ENCODE results near the gene NDC1. TPM values are rescaled to one million over a fixed set of nuclear protein-coding genes. Genes with fewer than 3 reads are reported as not detected.
A peak's percentile ranks its signal among the peaks of the same experiment; 100 is the strongest.
"Not testable (repeated sequence)": the region's sequence is repeated elsewhere in the genome, so short reads cannot be mapped to it uniquely, and the experiment has no call there.

The NDC1 gene
- total and polyA plus RNA-seq, 2 donors (not counting 3 experiments of a cell fraction or from before 2014, with no cell fraction given): 23.2 to 29.2 TPM

- H2AFZ ChIP-seq (ENCODE audit: low read depth, low read length); H3K27ac ChIP-seq (ENCODE audit: insufficient read depth, low read depth, low read length); H3K4me3 ChIP-seq (replicated peaks in 1 of 3; ENCODE audit: insufficient read depth in 1 of 3, low read depth in 1 of 3, low read length in 3 of 3); H4K20me1 ChIP-seq (replicated peaks; ENCODE audit: control insufficient read depth, extremely low read depth, insufficient read depth, low read length); H3K79me2 ChIP-seq (ENCODE audit: control insufficient read depth, insufficient read depth, low read length); H3K9ac ChIP-seq (replicated peaks; ENCODE audit: extremely low read depth, insufficient read depth, low read length); H3K4me2 ChIP-seq (ENCODE audit: insufficient read depth, low read length); POLR2A ChIA-PET; H3K27me3 ChIP-seq (ENCODE audit: control insufficient read depth in 2 of 2, insufficient read depth in 2 of 2, low read length in 2 of 2); H3K4me1 ChIP-seq (ENCODE audit: control insufficient read depth, extremely low read depth, insufficient read depth, low read length); DNase-seq (ENCODE audit: low read depth, low spot score); BruUV-seq (replicated peaks); dilution Hi-C loops (cut with MboI; ENCODE audit: extremely low pct_ligation_motif_present, low sequenced_read_pairs); H3K9me1 ChIP-seq (replicated peaks; ENCODE audit: control insufficient read depth, extremely low read depth, insufficient read depth, low read length); H3K36me3 ChIP-seq (ENCODE audit: control insufficient read depth in 2 of 2, extremely low read depth in 1 of 2, insufficient read depth in 2 of 2, low read length in 2 of 2); FAIRE-seq; H3K9me3 ChIP-seq (replicated peaks; ENCODE audit: control insufficient read depth, insufficient read depth, low read length); intact Hi-C loops (cut with micrococcal nuclease): not testable (repeated sequence)
- CTCF ChIA-PET: interaction anchor here (1.0 kb wide), 1 partner anchor 78 kb away, joined by 3 read pairs; no protein-coding TSS in a partner anchor
Measured at GRCh38 chr1:53881853-53882252, 43.8 kb upstream of the NDC1 start.

- H3K27me3 ChIP-seq (ENCODE audit: control insufficient read depth in 2 of 2, insufficient read depth in 2 of 2, low read length in 2 of 2): no peaks in the 10 kb centered on the region
- no peak overlapping the region for H3K9ac ChIP-seq (replicated peaks; ENCODE audit: extremely low read depth, insufficient read depth, low read length)
- dilution Hi-C loops (cut with MboI; ENCODE audit: extremely low pct_ligation_motif_present, low sequenced_read_pairs): no loop called here
- peak; percentile 44 for FAIRE-seq
- no peaks in the 10 kb centered on the region for H3K79me2 ChIP-seq (ENCODE audit: control insufficient read depth, insufficient read depth, low read length)
- no peak overlapping the region for H3K27ac ChIP-seq (ENCODE audit: insufficient read depth, low read depth, low read length)
- ChIA-PET POLR2A (interaction anchor here (0.6 to 0.7 kb wide), 2 partner anchors 61 to 166 kb away, joined by 3 read pairs; no protein-coding TSS in a partner anchor), CTCF (interaction anchor here (0.6 to 2.7 kb wide), 38 partner anchors 8 to 932 kb away, joined by 3 to 63 read pairs (median 6); partner anchors contain the start of genes IFT25, LRRC42, TMEM59 and YIPF1)
- H4K20me1 ChIP-seq (replicated peaks; ENCODE audit: control insufficient read depth, extremely low read depth, insufficient read depth, low read length): no peaks in the 10 kb centered on the region
- no peaks in the 10 kb centered on the region for H3K9me1 ChIP-seq (replicated peaks; ENCODE audit: control insufficient read depth, extremely low read depth, insufficient read depth, low read length)
- no peaks in the 10 kb centered on the region for H3K9me3 ChIP-seq (replicated peaks; ENCODE audit: control insufficient read depth, insufficient read depth, low read length)
- no peak overlapping the region for H2AFZ ChIP-seq (ENCODE audit: low read depth, low read length)
- TF ChIP-seq CTCF (IDR thresholded peaks at IDR 0.05; ENCODE audit: extremely low read depth in 1 of 2, insufficient read depth in 1 of 2, low read depth in 1 of 2, low read length in 2 of 2): peak; percentile 43 to 55
- TF ChIP-seq MAX (IDR thresholded peaks at IDR 0.05; ENCODE audit: insufficient read depth, insufficient read length): no peak
- no peak for TF ChIP-seq FOS (IDR thresholded peaks at IDR 0.05; ENCODE audit: borderline replicate concordance, insufficient read depth, low read length)
- no TSS peak for BruUV-seq (replicated peaks)
- intact Hi-C loops (cut with micrococcal nuclease): loop anchor here (1.0 kb wide), 2 partner anchors 71 to 932 kb away; no protein-coding TSS in a partner anchor
- no peak overlapping the region for H3K4me3 ChIP-seq (replicated peaks in 1 of 3; ENCODE audit: insufficient read depth in 1 of 3, low read depth in 1 of 3, low read length in 3 of 3)
- H3K36me3 ChIP-seq (ENCODE audit: control insufficient read depth in 2 of 2, extremely low read depth in 1 of 2, insufficient read depth in 2 of 2, low read length in 2 of 2): peaks cover 0 to 4% of the 10 kb centered on the region in 2 experiments
- no peak overlapping the region for H3K4me2 ChIP-seq (ENCODE audit: insufficient read depth, low read length)
- no peaks in the 10 kb centered on the region for H3K4me1 ChIP-seq (ENCODE audit: control insufficient read depth, extremely low read depth, insufficient read depth, low read length)
- peak; percentile 58 for DNase-seq (ENCODE audit: low read depth, low spot score)
Measured at GRCh38 chr1:53878492-53879105, 40.5 kb upstream of the NDC1 start.

- H3K79me2 ChIP-seq (ENCODE audit: control insufficient read depth, insufficient read depth, low read length); dilution Hi-C loops (cut with MboI; ENCODE audit: extremely low pct_ligation_motif_present, low sequenced_read_pairs); H3K4me3 ChIP-seq (replicated peaks in 1 of 3; ENCODE audit: insufficient read depth in 1 of 3, low read depth in 1 of 3, low read length in 3 of 3); H3K4me1 ChIP-seq (ENCODE audit: control insufficient read depth, extremely low read depth, insufficient read depth, low read length); H3K4me2 ChIP-seq (ENCODE audit: insufficient read depth, low read length); DNase-seq (ENCODE audit: low read depth, low spot score); H3K9ac ChIP-seq (replicated peaks; ENCODE audit: extremely low read depth, insufficient read depth, low read length); H3K27me3 ChIP-seq (ENCODE audit: control insufficient read depth in 2 of 2, insufficient read depth in 2 of 2, low read length in 2 of 2); H3K9me3 ChIP-seq (replicated peaks; ENCODE audit: control insufficient read depth, insufficient read depth, low read length); intact Hi-C loops (cut with micrococcal nuclease); FAIRE-seq; H3K27ac ChIP-seq (ENCODE audit: insufficient read depth, low read depth, low read length); BruUV-seq (replicated peaks); H3K9me1 ChIP-seq (replicated peaks; ENCODE audit: control insufficient read depth, extremely low read depth, insufficient read depth, low read length); H3K36me3 ChIP-seq (ENCODE audit: control insufficient read depth in 2 of 2, extremely low read depth in 1 of 2, insufficient read depth in 2 of 2, low read length in 2 of 2); POLR2A ChIA-PET; H2AFZ ChIP-seq (ENCODE audit: low read depth, low read length); H4K20me1 ChIP-seq (replicated peaks; ENCODE audit: control insufficient read depth, extremely low read depth, insufficient read depth, low read length): not testable (repeated sequence)
- CTCF ChIA-PET: interaction anchor here (2.6 kb wide), 1 partner anchor 14 kb away, joined by 9 read pairs; no protein-coding TSS in a partner anchor
Measured at GRCh38 chr1:53875150-53875549, 37.1 kb upstream of the NDC1 start.

Data from endothelial cell of umbilical vein (primary cell).